OCI-LY1 (cell line): Measurements from ENCODE around the gene MAGEA9B.
"Not testable (repeated sequence)": the region's sequence is repeated elsewhere in the genome, so short reads cannot be mapped to it uniquely, and the experiment has no call there.

Experiments
- H2AFZ ChIP-seq: fragments of 200-600 bp; sonication (generic), shearing (Covaris generic); 2 replicates; pipeline ENCODE4 v1.6.0; 2014; ENCODE audit warnings: antibody characterized with exemption, mild to moderate bottlenecking, low read length
- H3F3A ChIP-seq: fragments of 200-600 bp; sonication (generic), shearing (Covaris generic); 2 replicates; pipeline ENCODE4 v1.6.0; 2014; ENCODE audit warnings: mild to moderate bottlenecking, antibody characterized with exemption, low read length, moderate library complexity; ENCODE audit not compliant: insufficient read depth
- H3K27ac ChIP-seq: fragments of 200-600 bp; sonication (generic); 2 replicates; pipeline ENCODE4 v1.5.1; 2014; ENCODE audit warnings: low read length, mixed run types, mild to moderate bottlenecking, low read depth; ENCODE audit not compliant: poor library complexity, severe bottlenecking
- H3K27me3 ChIP-seq: fragments of 200-600 bp; sonication (generic); 2 replicates; pipeline ENCODE4 v1.6.0; 2014; ENCODE audit warnings: antibody characterized with exemption, mild to moderate bottlenecking, low read length, moderate library complexity; ENCODE audit not compliant: insufficient read depth
- H3K36me3 ChIP-seq: fragments of 200-600 bp; sonication (generic); 2 replicates; pipeline ENCODE4 v1.6.1; 2014; ENCODE audit warnings: mild to moderate bottlenecking, antibody characterized with exemption, low read length, moderate library complexity, mixed read lengths; ENCODE audit not compliant: insufficient read depth
- H3K4me1 ChIP-seq: fragments of 200-600 bp; sonication (generic); 2 replicates; pipeline ENCODE4 v1.5.1; 2014; ENCODE audit warnings: mild to moderate bottlenecking, low read length, moderate library complexity; ENCODE audit not compliant: insufficient read depth, severe bottlenecking
- H3K4me2 ChIP-seq: fragments of 200-600 bp; sonication (generic), shearing (Covaris generic); 2 replicates; pipeline ENCODE4 v1.6.1; 2014; ENCODE audit warnings: low read length
- H3K4me3 ChIP-seq: fragments of 200-600 bp; sonication (generic); 2 replicates; pipeline ENCODE4 v1.5.1; 2014; ENCODE audit warnings: low read length, low read depth, mild to moderate bottlenecking, mixed read lengths; ENCODE audit not compliant: poor library complexity, severe bottlenecking
- H3K79me2 ChIP-seq: fragments of 200-600 bp; shearing (Covaris generic); 2 replicates; pipeline ENCODE4 v1.6.1; 2016; ENCODE audit warnings: mixed run types, low read length, mixed read lengths; ENCODE audit not compliant: insufficient read depth
- H3K9ac ChIP-seq: fragments of 200-600 bp; sonication (generic), shearing (Covaris generic); 2 replicates; pipeline ENCODE4 v1.6.1; 2014; ENCODE audit warnings: mild to moderate bottlenecking, low read length, mixed read lengths
- H3K9me2 ChIP-seq: fragments of 200-600 bp; sonication (generic), shearing (Covaris generic); 2 replicates; pipeline ENCODE4 v1.6.1; 2014; ENCODE audit warnings: low read depth, mild to moderate bottlenecking, low read length, mixed read lengths
- H3K9me3 ChIP-seq: fragments of 200-600 bp; shearing (Covaris generic); 2 replicates; pipeline ENCODE4 v1.6.1; 2014; ENCODE audit warnings: low read length, mixed read lengths
- H4K20me1 ChIP-seq: fragments of 200-600 bp; sonication (generic), shearing (Covaris generic); 2 replicates; pipeline ENCODE4 v1.6.0; 2016; ENCODE audit warnings: mild to moderate bottlenecking, low read length; ENCODE audit not compliant: insufficient read depth
- CTCF ChIP-seq: fragments of 200-600 bp; sonication (generic), shearing (Covaris generic); IDR thresholded peaks from 2 replicates; pipeline ENCODE4 v1.5.1; 2017; ENCODE audit warnings: mild to moderate bottlenecking, antibody characterized with exemption, low read length, moderate library complexity, mixed read lengths
- EZH2 ChIP-seq: fragments of 200-600 bp; sonication (generic), shearing (Covaris generic); IDR thresholded peaks from 2 replicates; pipeline ENCODE4 v1.8.0; 2017; ENCODE audit warnings: borderline replicate concordance, mixed run types, mild to moderate bottlenecking, antibody characterized with exemption, low read length, moderate library complexity, mixed read lengths

Gene MAGEA9B

GRCh38 chrX:149568701-149569296 lies 18.5 kb downstream of the MAGEA9B start:
- TF ChIP-seq CTCF (no peak), EZH2 (no peak)
- no peaks in the 10 kb centered on the region for H3K9me3 ChIP-seq

GRCh38 chrX:149567621-149568417 lies 19.4 kb downstream of the MAGEA9B start:
- H3K27ac ChIP-seq: no peak overlapping the region
- H3K4me2 ChIP-seq: no peak overlapping the region
- TF ChIP-seq CTCF: no peak
- no peak for TF ChIP-seq EZH2
- H4K20me1 ChIP-seq: no peaks in the 10 kb centered on the region
- no peaks in the 10 kb centered on the region for H3F3A ChIP-seq
- H3K9me3 ChIP-seq: no peaks in the 10 kb centered on the region
- H3K27me3 ChIP-seq: no peaks in the 10 kb centered on the region
- H3K4me1 ChIP-seq: no peaks in the 10 kb centered on the region
- H2AFZ ChIP-seq: no peak overlapping the region
- no peaks in the 10 kb centered on the region for H3K79me2 ChIP-seq
- H3K4me3 ChIP-seq: no peak overlapping the region
- H3K36me3 ChIP-seq: no peaks in the 10 kb centered on the region
- no peaks in the 10 kb centered on the region for H3K9me2 ChIP-seq
- H3K9ac ChIP-seq: no peak overlapping the region

More at GRCh38 chrX:149568701-149569296, 18.5 kb downstream of the MAGEA9B start:
- H3K4me1 ChIP-seq: no peaks in the 10 kb centered on the region
- H3K27ac ChIP-seq: no peak overlapping the region
- no peaks in the 10 kb centered on the region for H3K27me3 ChIP-seq
- no peak overlapping the region for H3K4me3 ChIP-seq
- H3K9ac ChIP-seq: no peak overlapping the region
- H3K4me2 ChIP-seq: no peak overlapping the region
- H4K20me1 ChIP-seq: no peaks in the 10 kb centered on the region
- H2AFZ ChIP-seq: no peak overlapping the region
- no peaks in the 10 kb centered on the region for H3K79me2 ChIP-seq
- H3F3A ChIP-seq: no peaks in the 10 kb centered on the region
- no peaks in the 10 kb centered on the region for H3K36me3 ChIP-seq
- no peaks in the 10 kb centered on the region for H3K9me2 ChIP-seq

GRCh38 chrX:149563359-149563758 lies 23.9 kb downstream of the MAGEA9B start:
- Histone ChIP-seq H3F3A (no peaks in the 10 kb centered on the region), H3K27me3 (no peaks in the 10 kb centered on the region), H4K20me1 (no peaks in the 10 kb centered on the region), H2AFZ (no peak overlapping the region), H3K4me3 (no peak overlapping the region), H3K9me3 (no peaks in the 10 kb centered on the region), H3K9ac (no peak overlapping the region), H3K27ac (no peak overlapping the region), H3K79me2 (no peaks in the 10 kb centered on the region), H3K4me2 (no peak overlapping the region), H3K9me2 (no peaks in the 10 kb centered on the region), H3K36me3 (no peaks in the 10 kb centered on the region), H3K4me1 (no peaks in the 10 kb centered on the region)
- TF ChIP-seq EZH2 (no peak), CTCF (no peak)

- not testable (repeated sequence) for H4K20me1 ChIP-seq, H3K4me1 ChIP-seq, H3K27me3 ChIP-seq, H3K36me3 ChIP-seq, H3K9me3 ChIP-seq, H3K79me2 ChIP-seq, H3K4me3 ChIP-seq, H3K9me2 ChIP-seq, H3K4me2 ChIP-seq, H3K9ac ChIP-seq, H3F3A ChIP-seq, H3K27ac ChIP-seq, H2AFZ ChIP-seq
These were observed 32.0 kb downstream of the MAGEA9B start for GRCh38 chrX:149555251-149555650.

GRCh38 chrX:149551939-149552248 lies 35.4 kb downstream of the MAGEA9B start:
- not testable (repeated sequence) for H4K20me1 ChIP-seq, H2AFZ ChIP-seq, H3K27me3 ChIP-seq, H3K4me1 ChIP-seq, H3F3A ChIP-seq, H3K4me2 ChIP-seq, H3K9me3 ChIP-seq, H3K4me3 ChIP-seq, H3K79me2 ChIP-seq, H3K9me2 ChIP-seq, H3K27ac ChIP-seq, H3K9ac ChIP-seq, H3K36me3 ChIP-seq
